GM12878 (cell line): ENCODE data around the gene ZNF574.

ENCODE experiments used
- CEBPB ChIP-seq, 2 experiments: fragments of 150-350 bp in 1 of 2; IDR thresholded peaks; 2 replicates each; pipeline ENCODE4 v1.6.1; 2012 to 2014; ENCODE audit warnings: low read depth in 2 of 2, low read length in 2 of 2, borderline replicate concordance in 1 of 2, inconsistent platforms in 1 of 2
- MTA3 ChIP-seq: IDR thresholded peaks from 2 replicates; pipeline ENCODE4 v1.6.1; 2012; ENCODE audit warnings: low read length, inconsistent platforms, borderline replicate concordance
- MYC ChIP-seq: IDR thresholded peaks from 2 replicates; pipeline ENCODE4 v1.6.1; 2011; ENCODE audit warnings: mild to moderate bottlenecking, low read length, moderate library complexity, inconsistent platforms; ENCODE audit not compliant: insufficient read depth, insufficient replicate concordance, insufficient read length, severe bottlenecking
- RFX5 ChIP-seq: IDR thresholded peaks from 2 replicates; pipeline ENCODE4 v1.6.1; 2011; ENCODE audit warnings: low read depth, low read length, improper control_type of control experiment
- SMAD5 ChIP-seq: IDR thresholded peaks from 2 replicates; pipeline ENCODE4 v1.6.1; 2016; ENCODE audit warnings: antibody characterized with exemption, low read depth
- ZNF24 ChIP-seq: fragments of 450-650 bp; IDR thresholded peaks from 2 replicates; pipeline ENCODE4 v1.6.1; 2017; ENCODE audit warnings: antibody characterized with exemption, mild to moderate bottlenecking
- ZNF384 ChIP-seq: IDR thresholded peaks from 2 replicates; pipeline ENCODE4 v1.6.1; 2012; ENCODE audit warnings: low read depth, mild to moderate bottlenecking, low read length, improper control_type of control experiment, borderline replicate concordance
- TF ChIP-seq, protein P1 (sequence below), 3 experiments: IDR thresholded peaks in 2 of 3; conservative IDR thresholded peaks in 1 of 3; 2 replicates each; pipeline ENCODE4 v1.5.1; 2011; ENCODE audit warnings: low read depth in 3 of 3, low read length in 3 of 3, mild to moderate bottlenecking in 3 of 3, control low read depth in 2 of 3, moderate library complexity in 2 of 3, inconsistent platforms in 1 of 3, mixed read lengths in 1 of 3; ENCODE audit not compliant: control insufficient read depth in 2 of 3, insufficient read depth in 1 of 3; ENCODE audit errors: extremely low read depth in 1 of 3

DNA sequence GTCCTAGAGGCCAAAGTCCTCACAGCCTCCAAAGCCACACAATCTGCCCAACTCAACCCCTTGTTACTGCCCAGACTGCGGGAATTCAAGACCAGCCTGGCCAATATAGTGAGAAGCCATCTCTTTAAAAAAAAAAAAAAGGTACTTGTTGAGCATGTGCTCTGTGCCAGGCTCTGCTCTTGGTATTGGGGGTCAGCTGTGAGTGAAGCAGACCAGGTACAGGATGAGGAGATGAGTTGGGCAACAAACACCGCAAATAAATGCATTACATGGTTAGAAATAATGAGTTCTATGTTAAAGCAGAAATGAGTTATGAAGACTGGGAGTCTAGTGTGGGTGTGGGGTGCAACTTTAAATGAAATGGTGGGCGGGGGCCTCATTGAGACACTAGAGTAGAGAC, 15.8 kb upstream of the ZNF574 start:
- no peak for TF ChIP-seq ZNF24
- TF ChIP-seq, protein P1, sequence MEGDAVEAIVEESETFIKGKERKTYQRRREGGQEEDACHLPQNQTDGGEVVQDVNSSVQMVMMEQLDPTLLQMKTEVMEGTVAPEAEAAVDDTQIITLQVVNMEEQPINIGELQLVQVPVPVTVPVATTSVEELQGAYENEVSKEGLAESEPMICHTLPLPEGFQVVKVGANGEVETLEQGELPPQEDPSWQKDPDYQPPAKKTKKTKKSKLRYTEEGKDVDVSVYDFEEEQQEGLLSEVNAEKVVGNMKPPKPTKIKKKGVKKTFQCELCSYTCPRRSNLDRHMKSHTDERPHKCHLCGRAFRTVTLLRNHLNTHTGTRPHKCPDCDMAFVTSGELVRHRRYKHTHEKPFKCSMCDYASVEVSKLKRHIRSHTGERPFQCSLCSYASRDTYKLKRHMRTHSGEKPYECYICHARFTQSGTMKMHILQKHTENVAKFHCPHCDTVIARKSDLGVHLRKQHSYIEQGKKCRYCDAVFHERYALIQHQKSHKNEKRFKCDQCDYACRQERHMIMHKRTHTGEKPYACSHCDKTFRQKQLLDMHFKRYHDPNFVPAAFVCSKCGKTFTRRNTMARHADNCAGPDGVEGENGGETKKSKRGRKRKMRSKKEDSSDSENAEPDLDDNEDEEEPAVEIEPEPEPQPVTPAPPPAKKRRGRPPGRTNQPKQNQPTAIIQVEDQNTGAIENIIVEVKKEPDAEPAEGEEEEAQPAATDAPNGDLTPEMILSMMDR (IDR thresholded peaks at IDR 0.05 in 2 of 3, conservative IDR thresholded peaks at IDR 0.05 in 1 of 3; ENCODE audit: control insufficient read depth in 2 of 3, extremely low read depth in 1 of 3, insufficient read depth in 1 of 3, low read depth in 3 of 3, low read length in 3 of 3) = no peak
- TF ChIP-seq MTA3 = no peak
- TF ChIP-seq RFX5 = no peak
- no peak for TF ChIP-seq MYC
- TF ChIP-seq ZNF384 = no peak
- TF ChIP-seq CEBPB (IDR thresholded peaks at IDR 0.05; ENCODE audit: borderline replicate concordance in 1 of 2, low read depth in 2 of 2, low read length in 2 of 2) = no peak
- no peak for TF ChIP-seq SMAD5
